HG02884 (cell line): ENCODE data around the gene CAVIN4.

Source experiments
- ATAC-seq: cut with Tn5 transposase; IDR thresholded peaks from one replicate; pipeline ENCODE4 v1.9.1; 2021; ENCODE audit warnings: mild to moderate bottlenecking, moderate library complexity; ENCODE audit not compliant: unreplicated experiment

CAVIN4 gene

GRCh38 chr9:100589582-100589981 is 11.7 kb downstream of the CAVIN4 start:
- ATAC-seq: no peak

- ATAC-seq: no peak
Measured at GRCh38 chr9:100590481-100590880, 12.6 kb downstream of the CAVIN4 start.

GRCh38 chr9:100591139-100591538 is 13.3 kb downstream of the CAVIN4 start:
- ATAC-seq: no peak

DNA sequence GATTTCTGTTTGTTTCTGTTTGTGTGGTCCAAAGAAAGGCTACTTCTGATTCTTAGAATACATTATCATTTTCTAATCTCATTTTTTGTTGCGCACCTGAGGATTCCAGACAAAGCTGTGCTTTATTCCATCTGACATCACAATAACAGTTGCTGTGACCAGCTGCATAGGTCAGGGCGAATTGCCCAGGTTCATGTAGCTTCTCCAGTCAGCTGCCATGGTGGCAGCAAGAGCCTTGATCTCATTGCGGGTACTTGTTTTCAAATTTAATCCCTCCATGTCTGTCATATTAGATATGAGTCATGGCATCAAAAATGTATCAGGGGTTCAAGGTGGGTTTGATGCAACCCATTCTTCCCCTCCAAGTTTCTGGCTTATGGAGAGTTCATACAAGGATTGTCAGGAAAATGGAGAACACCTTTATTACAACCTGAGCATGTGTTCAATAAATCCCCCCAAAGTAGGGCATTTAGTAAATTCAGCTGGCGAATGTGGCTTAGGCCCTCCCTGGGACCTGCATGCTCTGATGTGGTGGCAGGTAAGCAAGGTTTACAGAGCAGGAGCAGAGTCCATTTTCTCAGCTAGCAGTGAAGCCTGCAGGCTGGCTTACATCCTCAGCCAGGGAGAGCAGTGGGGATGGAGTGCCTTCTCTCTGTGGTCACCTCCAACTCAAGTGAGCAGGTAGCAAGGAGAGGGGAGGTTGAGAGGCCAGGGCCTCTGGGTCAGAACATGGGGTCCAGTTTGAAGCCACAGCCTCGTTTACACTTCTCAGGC is 13.9 kb downstream of the CAVIN4 start:
- ATAC-seq: no peak

DNA sequence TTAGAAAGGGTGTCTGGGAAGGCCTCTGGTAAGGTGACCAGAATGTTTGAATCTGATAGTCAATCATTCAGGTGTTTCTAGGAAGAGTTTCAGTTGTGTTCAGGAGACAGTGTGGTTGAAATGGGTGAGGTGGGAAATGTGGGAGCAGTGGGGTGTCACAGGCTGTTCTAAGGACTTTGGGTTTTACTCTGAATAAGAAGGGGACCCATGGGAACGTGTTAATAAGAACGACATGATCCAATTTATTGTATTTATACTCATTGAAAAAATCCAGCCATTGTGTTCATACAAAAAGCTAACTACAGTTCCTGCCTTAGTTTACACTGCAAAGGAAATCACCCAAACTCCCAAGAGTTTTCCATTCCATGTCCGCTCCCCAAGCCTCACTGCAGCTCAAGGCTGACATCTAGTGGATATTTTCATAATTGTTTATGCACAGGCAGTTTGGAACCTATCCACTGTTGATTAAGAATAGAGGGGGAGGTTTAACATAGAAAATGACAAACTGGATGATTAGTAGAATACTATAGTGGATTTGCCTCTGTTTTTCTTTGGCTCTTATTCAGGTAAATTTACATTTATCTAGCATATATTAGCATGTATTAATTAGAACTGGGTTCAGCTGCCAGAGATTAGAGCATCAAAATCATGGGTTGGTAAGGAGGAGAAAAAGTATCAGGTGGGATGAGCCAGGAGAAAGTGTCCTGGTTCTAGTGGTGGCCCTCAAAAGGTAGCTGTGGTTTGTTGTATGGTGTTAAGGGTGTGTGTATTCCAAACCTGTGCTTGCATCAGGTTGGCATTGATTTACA is 17.7 kb downstream of the CAVIN4 start:
- no peak for ATAC-seq

GRCh38 chr9:100597236-100597635 is 19.4 kb downstream of the CAVIN4 start:
- no peak for ATAC-seq

- ATAC-seq: peak; percentile 73
Measured at GRCh38 chr9:100598641-100599145, 20.8 kb downstream of the CAVIN4 start.

- ATAC-seq: no peak
Measured at GRCh38 chr9:100600521-100601079, 22.7 kb downstream of the CAVIN4 start.

DNA sequence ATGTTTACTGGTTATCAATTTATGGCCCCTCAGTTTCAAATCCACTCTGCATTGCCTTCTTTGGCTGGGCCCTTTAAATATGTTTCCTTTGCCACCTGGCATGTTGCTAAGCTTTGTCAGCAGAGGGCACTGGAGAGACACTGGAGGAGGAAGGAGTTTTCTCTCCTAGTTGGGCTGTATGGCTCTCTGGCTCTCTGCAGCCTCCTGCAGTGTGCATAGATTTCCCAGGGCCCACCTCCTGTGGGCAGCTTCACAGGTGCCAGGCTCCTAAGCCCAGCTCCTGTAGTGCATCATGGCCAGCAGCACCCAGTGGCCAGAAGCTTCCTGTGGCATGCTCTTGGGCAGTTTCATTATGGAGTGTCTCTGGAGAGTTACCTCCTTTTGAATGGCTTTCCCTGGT is 23.3 kb downstream of the CAVIN4 start:
- peak; percentile 55 for ATAC-seq

DNA sequence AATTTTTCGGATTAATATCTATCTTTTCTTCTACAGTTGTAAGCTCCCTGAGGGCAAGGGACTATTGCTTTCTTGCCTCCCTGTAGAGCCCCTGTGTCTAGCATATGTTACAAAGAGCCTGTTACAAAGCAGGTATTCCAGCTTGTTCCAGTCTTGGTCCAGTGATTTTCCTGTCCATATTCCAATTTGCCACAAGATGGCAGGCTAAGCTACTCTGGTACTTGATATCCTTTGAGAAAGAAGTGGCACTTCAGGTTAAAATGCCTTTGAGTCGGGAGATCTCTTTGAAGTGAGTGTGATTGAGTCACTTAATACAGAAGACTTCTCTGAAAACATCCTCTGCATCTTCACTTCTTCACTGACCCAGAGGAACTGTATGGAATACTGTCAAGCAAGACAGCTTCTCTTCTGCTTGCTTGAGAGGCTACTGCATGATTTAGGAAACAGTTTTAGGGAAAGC is 24.5 kb downstream of the CAVIN4 start:
- no peak for ATAC-seq

DNA sequence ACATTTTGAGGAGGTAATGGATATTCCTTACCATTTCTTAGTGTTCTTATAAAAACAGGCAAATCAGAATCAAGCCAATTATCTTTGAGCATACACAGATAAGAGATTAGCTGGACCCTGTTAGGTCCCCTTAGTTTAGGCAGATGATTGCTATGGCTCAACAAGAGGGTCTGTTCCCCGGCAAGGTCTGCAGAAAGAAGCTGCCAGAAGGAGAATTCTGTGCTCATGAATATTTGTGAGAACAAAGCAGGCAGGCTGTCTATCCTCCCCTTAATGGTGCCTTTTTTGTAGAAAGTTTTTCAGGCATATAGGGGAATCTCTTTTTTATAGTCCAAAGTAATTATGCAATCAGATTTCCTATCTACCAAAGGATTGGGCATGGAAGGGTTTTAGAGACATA is 27.5 kb downstream of the CAVIN4 start:
- no peak for ATAC-seq

GRCh38 chr9:100619194-100619593 is 41.3 kb downstream of the CAVIN4 start:
- ATAC-seq: no peak

- no peak for ATAC-seq
Measured at GRCh38 chr9:100619665-100620064, 41.8 kb downstream of the CAVIN4 start.

DNA sequence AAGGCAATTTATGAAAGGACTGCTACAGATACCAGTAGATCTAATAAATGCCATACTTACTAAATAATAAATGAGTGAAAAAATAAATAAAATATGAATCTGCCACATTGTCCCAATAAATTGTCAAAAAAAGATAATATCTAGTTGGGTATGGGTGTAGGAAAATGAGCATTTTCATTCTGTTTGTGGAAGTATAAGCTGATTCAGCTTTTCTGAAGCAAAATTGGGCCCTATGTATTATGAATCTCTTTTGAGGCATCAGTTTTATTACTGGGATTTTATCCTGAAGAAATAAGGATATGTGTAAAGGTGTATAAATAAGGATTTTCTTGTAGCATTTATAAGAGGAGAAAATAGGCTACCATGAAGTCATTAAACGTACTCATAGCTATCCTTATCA is 46.1 kb downstream of the CAVIN4 start:
- ATAC-seq: no peak

DNA sequence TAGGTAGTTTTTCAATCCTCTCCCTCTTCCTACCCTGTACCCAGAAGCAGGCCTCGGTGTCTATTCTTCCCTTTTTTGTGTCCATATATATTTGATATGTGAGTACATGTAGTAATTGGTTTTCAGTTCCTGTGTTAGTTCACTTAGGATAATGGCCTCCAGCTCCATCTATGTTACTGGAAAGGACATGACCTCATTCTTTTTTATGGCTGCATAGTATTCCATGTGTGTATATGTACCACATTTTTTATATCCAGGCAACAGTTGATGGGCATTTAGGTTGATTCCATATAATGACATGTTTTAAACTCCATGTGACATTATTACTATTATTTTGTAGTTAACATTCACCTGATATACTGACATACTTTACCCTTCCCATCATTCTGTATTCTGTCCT is 49.1 kb downstream of the CAVIN4 start:
- no peak for ATAC-seq

DNA sequence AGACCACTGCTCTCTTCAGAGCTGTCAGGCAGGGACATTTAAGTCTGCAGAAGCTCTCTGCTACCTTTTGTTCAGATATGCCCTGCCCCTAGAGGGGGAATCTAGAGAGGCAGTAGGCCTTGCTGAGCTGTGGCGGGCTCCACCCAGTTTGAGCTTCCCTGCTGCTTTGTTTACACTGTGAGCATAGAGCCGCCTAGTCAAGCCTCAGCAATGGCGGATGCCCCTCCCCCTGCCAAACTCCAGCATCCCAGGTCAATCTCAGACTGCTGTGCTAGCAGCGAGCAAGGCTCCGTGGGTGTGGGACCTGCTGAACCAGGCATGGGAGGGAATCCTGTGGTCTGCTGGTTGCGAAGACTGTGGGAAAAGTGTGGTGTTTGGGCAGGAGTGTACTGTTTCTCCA is 59.9 kb downstream of the CAVIN4 start:
- no peak for ATAC-seq
